NCI-H2171 (cell line): ENCODE measurements around the gene PRKCD.

ENCODE experiments used
- DNase-seq: peaks from one replicate; lab custom pipeline; 2025; lab: John Stamatoyannopoulos, UW

The PRKCD gene

DNA sequence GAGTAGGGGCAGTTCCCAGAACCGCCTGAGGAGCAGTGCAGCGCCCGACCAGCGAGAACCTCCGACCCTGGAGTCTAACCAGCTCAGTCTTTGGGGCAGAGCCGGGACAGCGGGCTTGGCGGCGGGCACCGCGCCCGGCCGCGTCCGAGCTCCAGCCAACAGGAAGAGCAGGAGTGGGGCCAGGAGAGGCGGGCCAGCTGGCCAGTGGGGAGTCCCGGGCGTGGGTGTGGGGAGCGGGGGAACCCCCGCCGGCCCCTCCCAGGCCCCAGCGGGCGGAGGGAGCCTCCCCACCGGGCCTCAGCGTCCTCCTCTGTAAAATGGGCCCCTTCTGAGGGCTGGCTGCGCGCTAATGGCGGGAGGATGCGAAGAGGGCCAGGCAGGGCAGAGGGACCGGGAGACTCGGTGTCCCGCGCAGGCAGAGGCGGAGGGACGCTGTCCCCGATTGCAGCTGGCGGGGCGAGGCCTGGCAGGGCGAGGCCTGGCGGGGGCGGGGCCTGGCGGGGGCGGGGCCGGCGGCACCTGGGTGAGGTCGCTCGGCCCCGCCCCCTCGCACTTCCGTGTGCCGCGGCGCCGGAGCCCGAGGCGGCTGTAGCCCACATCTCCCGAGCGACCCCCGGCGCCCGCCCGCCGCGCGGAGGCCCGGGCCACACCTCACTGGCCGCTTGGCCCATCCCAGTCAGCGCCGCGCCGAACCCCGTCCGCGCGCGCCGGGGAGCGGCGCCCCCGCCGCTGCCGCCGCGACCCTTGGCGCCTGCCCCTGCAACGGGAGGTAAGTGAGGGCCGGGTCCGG, at the start of gene PRKCD:
Gene PRKCD, plus strand, starts transcription at position 550 of the 790 bp plus-strand sequence. CDS start 17,214 bp downstream, outside the sequence.
- peak; percentile 67 for DNase-seq

DNA sequence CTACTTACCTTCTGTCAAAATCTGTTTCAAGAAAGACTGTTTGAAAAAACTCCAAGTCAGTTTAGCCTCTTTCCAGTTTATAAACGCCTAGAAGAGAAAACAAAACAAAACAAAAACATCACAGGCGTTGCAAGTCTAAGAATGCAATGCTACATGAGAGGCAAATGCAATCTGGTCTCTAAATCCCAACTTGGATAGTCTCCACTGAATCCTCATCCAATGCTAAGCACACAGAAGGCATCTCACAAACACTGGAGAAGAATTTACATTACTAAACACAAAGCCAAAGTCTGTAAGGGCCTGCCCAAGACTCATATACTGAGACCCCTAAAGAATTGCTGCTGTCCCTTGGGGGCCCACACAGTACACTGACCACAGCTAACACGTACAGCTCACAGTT, 49.2 kb upstream of the PRKCD start:
- DNase-seq = no peak

DNA sequence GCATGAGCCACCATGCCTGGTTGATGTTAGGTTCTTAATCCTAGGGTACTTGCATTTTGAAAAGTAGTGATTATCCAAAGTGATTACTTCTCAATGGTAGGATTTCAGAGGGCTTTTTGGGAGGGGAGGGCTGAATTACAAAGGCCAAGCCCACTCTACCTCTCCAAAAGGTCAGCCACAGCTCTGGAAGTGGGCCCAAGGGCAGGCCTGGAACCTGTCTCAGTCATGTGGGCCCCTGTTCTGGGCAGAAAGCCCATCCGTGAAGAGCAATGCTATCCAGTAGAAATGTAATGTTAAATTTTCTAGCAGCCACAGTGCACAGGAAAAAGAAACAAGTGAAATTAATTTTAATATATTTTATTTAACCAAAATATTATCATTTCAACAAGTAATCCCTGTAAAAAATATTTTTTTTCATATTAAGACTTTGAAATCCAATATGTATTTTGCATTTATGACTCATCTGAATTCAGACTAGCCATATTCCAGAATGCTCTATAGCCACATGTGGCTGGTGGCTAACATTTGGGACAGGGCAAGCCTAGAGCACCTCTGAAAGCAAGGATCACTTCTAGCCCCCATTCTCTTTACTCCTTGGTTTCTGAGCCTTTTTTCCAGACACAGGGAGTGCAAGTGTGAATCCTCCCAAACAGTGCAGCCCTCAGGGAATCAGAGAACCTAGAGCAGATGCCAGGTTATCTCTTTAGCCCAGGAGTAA, 47.6 kb upstream of the PRKCD start:
- no peak for DNase-seq

DNA sequence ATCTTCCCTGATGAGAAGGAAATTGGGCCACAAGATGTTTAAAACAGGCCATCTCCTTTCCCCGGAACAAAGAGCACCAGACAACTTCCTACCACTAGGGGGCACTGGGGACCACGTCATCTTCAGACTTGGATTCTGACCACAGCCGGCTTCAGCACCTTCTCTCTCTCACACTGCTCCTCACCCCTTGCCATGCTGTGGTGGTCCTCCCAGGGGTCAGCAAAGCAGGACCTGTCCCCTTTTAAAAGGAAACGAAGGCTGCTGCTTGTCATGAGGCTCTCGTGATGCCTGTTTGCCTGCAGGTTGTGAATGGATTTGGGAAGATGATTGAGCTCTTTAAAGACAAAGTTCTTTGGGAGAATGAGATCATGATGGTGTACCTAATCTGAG, 47.0 kb upstream of the PRKCD start:
- peak; percentile 22 for DNase-seq

DNA sequence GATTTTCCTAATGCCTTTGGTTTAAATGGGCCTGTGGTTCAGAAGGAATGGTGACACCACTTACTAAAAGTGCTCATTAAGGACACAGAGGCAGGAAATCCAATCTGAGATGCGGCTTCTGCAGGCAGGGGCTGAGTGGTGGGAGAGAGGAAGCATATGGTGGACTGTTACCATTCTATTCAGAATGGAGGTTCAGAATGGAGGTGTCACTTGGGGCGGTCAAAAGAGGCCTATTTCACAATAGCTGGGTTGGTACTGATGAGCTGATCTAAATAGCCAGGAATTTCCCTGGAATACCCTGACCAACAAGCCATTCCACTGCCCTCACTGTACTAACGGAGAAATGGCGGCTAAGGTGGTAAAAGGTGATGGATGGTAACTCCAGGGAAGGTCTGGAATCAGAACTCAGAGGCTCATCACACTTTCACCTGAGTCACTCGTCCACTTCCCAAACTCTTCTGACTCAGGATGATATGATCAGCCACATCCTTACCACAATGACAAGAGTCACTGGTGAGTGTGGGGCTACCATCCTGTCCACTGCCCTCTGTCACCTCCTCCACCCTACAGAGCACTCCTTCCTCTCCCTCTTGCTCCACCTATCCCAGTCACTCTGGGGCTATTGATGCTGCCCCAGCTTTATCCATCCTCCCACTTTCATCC, 46.5 kb upstream of the PRKCD start:
- DNase-seq = no peak

DNA sequence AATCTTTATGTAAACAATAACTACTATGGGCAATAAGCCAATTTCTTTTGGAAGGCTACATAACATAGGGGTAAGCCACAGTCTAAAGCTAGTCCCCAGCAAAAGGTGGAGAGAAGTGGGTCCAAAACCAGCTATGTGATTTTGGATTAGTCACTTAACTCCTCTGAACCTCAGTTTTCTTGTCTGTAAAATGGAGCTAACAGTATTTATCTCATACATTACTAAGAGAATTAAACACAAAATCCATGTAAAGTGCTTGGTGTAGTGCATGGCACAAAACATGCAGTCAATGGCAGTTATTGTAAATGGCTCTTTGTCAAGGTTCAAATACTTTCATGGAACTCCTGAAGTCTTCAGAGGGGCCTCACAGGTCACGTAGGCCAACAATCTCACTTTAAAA, 44.1 kb upstream of the PRKCD start:
- no peak for DNase-seq

DNA sequence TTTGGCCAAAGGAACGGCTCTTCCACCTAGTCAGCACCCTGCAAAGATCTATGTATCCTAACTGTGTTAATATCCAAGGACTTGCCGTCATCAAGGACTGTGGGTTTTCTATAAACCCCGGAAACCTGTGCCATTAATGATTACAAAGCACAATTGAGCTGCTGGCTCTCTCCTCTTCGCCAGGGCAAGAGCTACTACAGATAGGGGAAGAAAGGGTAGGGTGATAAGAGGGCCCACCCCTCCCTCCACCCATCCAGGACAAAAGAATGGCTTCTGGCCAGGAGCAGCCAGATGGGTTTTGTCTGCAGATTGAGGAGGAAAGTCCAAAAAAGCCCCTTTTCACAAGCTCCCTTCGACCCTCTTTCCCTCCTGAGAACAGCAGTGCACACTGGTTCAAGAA, 40.7 kb upstream of the PRKCD start:
- no peak for DNase-seq

DNA sequence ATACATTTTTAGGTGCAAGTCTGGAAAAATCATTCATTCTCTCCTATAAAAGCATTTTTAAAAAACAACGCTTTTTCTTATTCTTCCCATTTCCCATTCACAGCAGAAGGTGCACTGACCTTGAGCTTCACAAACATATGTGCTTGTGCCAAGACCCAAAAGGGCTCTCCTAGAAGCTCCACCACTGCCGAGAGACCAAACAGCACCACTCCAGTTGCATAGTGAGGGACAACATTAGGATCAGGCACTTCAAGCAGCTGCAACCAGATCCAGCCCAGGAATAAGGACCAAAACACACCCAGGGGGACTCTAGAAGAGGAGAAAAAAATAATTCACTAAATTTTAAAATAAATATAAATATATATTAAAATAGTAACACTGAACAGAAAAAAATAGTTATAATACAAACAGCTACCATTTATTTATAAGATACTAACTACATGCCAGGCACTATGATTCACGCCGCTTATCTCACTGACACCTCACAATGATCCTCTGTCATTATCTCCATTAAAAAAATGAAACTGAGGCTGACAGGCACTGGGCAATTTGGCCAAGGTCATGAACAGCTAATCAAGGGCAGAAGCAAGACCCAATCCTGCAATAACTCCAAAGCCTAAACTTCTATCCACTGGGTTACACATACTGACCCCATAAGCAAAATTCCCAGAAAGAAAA, 38.6 kb upstream of the PRKCD start:
- no peak for DNase-seq

DNA sequence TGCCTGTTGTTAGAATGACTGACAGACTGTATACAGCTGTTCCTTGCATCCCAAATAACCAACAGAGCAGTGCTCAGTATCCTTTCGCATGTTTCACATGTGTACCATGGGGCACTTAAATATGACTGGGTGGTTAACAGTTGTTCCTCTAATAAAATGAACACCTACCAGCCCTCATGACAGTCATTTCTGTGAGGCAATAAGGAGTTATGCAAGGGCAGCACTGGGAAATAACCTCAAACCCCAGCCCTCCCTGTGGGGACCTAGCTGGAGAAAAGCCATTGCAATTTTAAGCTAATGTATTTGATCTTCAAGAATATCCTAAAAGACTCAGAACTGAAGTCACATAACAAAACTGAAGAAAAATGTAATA, 38.1 kb upstream of the PRKCD start:
- no peak for DNase-seq

DNA sequence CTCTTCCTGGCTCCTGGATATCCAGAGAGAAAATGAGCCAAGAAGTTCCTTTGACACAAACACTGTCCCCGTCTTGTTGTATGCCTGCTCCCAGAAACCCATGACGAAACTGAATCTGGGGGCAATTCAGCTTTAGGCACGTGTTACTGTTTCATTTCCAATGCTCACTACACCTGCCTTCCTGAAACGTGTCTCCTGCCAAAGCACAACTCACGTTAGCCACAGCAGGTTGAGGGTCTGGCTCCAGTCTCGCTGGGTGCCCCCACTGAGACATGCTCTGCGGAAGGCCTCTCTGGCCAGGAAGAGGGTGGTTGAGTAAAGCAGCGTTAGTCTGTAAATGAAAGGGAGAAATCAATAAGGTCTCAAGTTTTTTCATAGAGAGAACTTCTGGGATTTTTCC, 37.5 kb upstream of the PRKCD start:
- DNase-seq = no peak

DNA sequence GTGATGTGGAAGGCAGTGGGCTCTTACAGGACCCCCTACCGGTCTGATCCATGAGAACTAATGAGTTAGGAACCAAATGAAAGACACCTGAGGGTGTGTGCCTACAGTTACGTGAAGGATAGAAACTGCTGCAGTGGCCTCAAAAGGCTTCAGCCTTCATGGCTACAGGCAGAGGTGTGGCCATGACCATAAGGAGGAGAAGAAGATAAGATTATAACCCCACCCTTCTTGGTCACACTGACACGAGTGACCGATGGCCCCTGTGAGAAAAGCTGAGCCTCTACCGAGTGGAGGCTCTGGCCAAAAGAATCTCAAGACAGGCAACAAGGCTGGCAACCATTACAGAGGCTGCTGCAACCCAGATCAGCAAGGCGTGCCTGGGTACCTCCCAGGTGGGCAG, 37.1 kb upstream of the PRKCD start:
- no peak for DNase-seq

DNA sequence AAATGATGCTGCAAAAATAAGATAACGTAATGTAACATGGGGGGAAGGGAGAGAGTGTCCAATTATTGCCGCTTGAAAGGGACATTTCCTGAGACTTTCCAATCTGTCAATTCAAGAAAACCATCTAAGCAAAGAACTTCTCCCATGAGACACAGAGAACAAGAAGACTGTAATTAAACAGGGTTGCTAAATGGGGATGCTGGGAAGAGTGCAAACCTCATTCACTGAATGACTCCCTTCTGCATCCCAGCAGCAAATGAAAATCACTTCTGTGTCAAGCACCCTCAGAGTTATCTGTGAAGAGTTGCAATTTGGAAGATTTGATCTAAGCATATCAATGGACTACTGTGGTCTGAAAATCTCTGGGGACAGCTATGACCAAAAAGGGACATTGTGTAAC, 34.4 kb upstream of the PRKCD start:
- no peak for DNase-seq

DNA sequence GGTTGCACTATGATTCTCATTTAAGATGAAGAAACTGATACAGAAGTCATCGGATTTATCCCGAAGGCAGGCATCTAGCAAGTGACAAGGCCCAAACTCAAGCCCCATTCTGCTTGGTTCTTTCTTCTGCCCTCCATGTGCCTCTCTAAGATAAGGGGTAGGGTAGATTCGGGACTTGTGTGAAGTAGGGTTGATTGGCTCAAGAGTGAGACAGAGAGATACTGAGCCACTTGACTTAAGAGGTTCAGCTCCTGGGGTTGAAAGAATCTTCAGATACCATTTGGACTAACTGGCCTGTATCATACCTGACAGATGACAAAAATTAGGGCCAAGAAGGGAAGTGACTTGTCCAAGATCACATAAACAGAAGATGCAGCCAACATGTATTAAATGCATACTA, 31.7 kb upstream of the PRKCD start:
- DNase-seq = no peak

DNA sequence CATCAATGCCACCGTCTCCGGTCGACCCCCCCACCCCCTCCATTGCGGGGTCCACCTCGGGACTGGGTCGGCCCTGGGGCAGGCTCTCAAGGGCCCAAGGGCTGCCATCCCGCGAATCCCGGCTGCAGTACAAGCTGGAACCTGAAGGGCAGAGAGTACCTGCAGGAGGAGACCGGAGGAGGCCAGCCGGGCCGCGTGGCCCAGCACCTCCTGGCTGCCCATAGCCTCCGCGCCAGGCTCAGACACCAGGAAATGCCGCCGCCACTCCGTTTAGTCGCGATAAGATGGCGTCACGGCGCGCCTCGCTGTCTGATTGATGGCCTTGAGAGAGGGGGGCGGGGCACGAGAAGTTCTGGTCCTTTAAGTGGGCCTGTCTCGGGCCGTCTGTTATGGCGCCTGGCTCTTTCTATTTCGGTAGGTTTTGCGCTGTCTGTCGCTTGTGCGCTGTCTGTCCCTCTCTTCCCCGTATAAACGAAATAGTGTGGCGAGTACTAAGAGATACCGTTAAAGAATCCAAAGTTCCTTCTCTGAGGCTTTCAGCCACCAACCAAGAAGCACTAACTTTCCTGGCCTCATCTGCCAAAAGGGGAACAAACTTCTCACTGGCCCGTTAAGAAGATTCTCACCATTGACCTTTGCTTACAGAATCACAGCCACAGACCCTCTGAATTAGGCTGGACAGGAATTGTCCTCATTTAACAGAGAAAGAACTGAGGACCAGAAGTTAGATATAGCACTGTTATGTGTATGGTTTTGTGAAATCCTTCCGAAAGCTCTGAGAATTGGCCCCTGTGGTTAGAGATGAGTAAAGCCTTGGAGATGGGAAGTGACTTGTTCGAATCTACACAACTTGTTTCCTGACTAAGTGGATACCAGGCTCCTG, 30.6 kb upstream of the PRKCD start, which contains the start of gene RFT1:
Gene RFT1, minus strand, starts transcription at position 257 of the 883 bp plus-strand sequence. Its CDS starts 35 bp downstream, at position 222.
- DNase-seq = peak; percentile 80

DNA sequence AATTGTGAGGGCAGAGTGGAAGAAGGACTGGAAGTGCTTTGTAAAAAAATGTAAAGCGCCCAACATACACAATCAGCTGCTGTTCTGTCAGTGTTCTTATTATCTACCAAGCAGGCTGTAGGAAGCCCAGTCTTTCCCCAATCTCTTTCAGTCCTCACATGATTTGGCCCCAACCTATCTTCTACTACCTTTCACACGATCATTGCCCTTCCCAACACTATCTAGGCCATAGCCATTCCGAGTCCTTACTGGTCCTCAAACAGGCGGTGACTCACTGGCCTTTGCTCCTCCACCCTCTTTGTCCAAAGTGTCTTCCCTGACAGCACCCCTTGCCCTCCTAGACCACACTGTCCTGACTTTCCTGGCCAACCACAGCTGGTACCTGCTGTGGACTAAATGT, 29.9 kb upstream of the PRKCD start:
- DNase-seq = no peak

DNA sequence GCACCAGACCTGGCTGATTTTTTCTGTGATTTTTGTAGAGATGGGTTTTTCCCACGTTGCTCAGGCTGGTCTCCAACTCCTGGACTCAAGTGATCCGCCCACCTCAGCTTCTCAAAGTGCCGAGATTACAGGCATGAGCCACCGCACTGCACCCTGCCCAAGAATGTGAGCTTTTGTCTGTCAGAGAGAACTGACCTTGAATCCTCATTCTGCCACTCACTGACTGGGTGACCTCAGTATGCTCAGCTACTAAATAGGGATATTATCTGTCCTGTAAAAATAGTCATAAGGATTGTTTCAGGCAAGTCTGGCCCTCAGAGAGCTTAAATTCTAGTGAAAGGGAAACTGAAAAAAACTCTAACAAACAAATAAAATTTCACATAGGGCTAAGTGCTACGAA, 28.7 kb upstream of the PRKCD start:
- DNase-seq = no peak

DNA sequence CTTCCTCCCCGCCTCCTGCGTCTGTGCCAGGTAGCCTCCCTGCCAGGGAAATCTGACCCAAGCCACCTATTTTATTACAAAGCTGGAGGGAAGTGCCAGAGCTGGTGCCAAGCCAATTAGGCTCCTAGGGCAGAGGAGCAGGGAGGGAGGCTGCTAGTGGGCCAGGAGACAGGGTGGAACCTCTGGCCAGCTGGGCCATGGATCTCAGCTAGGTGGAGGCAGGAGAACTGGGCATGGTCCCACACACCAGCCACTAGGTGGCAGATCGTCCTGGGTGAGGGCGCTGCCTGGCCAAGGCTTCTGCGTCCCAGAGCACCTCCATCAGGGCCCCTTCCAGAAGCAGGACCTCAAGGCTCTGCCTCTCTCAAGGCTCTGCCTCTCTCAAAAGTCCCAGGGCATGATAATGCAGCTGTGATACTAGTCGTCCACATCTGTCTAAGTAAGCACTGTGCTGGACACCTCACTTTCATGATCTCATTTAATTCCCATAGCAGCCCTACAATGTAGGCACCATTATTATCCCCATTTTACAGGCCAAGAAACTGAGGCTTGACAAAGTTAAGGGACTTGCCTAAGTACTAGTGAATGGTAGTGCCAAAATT, 26.3 kb upstream of the PRKCD start:
- DNase-seq = peak; percentile 1

DNA sequence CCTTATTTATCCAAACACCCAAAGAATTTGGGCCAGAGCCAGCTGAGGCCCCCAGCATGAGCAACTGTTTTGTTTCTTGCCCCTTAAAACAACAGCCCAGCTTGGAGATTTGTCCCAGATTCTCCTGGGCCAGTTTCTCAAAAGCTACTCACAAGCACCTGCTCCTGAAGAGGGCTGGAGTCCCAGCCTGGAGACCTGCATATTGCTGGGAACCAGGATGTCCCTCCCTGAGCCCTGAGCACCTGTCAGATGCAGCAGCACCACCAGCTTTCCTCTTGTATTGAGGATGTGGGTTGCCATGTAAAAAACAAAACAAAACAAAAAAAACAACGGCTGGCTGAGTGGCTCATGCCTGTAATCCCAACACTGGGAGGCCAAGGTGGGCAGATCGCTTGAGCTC, 23.8 kb upstream of the PRKCD start:
- no peak for DNase-seq

DNA sequence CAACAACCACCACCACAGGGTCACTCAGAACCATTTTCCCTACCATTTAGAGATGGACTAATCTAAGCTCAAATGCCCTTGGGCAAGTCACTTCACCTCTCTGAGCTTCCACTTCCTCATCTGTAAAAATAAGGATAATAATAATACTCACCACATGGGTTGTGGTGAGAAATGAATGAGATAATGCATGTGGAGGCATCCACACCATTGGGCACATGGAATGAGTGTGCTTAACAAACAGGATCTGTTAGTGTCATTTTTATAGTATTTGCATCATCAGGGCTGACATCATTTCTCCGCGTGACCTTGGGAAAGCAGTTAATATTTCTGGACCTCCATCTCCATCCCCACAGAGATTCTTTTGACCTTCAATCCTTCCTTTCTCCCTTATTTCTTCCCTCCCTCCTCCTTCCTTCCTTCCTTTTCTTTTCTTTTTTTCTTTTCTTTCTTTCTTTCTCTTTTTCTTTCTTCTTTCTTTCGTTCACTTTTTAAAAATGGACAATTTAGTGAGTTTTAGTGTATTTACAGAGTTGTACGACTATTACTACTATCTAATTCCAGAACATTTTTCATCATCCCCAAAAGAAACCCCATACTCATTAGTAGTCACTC, 23.1 kb upstream of the PRKCD start:
- DNase-seq = no peak
